Muscle of back (tissue), 11 donors: ENCODE results near the gene IGSF1. TPM values are rescaled to one million over a fixed set of nuclear protein-coding genes. Genes with fewer than 3 reads are reported as not detected.
"Not testable (repeated sequence)": the region's sequence is repeated elsewhere in the genome, so short reads cannot be mapped to it uniquely, and the experiment has no call there.

ENCODE experiments used
- DNase-seq, 3 donors: peaks; one replicate each; pipeline versions ENCODE4 v3.0.0 to v3.0.0-alpha.2; 2013
- polyA plus RNA-seq, 10 donors: library from polyadenylated mRNA; unstranded; fragments of 120-200 nt; gene quantifications; one replicate each; pipeline ENCODE4 v1.2.1, GENCODE V29; 2013; ENCODE audit not compliant: insufficient read length in 10 of 10

Gene IGSF1
- polyA plus RNA-seq, 10 donors = 46.3 to 94.8 (median 75.7) TPM

- DNase-seq = no peak
Observed at GRCh38 chrX:131271826-131272225, 17.3 kb downstream of the IGSF1 start.

GRCh38 chrX:131271274-131271673 lies 17.8 kb downstream of the IGSF1 start:
- DNase-seq = no peak

GRCh38 chrX:131270080-131270479 lies 19.0 kb downstream of the IGSF1 start:
- DNase-seq = no peak

- no peak for DNase-seq
Observed at GRCh38 chrX:131264665-131265064, 24.4 kb downstream of the IGSF1 start.

- no peak for DNase-seq
Observed at GRCh38 chrX:131264053-131264452, 25.1 kb downstream of the IGSF1 start.

- no peak for DNase-seq
Observed at GRCh38 chrX:131262738-131263679, 26.1 kb downstream of the IGSF1 start.

- no peak for DNase-seq
Observed at GRCh38 chrX:131262200-131262599, 26.9 kb downstream of the IGSF1 start.

- DNase-seq = no peak
Observed at GRCh38 chrX:131257367-131257766, 31.7 kb downstream of the IGSF1 start.

- not testable (repeated sequence) for DNase-seq
Observed at GRCh38 chrX:131250984-131251738, 37.9 kb downstream of the IGSF1 start.

GRCh38 chrX:131239057-131239456 lies 50.0 kb downstream of the IGSF1 start:
- DNase-seq = no peak

- no peak for DNase-seq
Observed at GRCh38 chrX:131237363-131237762, 51.7 kb downstream of the IGSF1 start.

- DNase-seq = peak; percentile 27 to 69 (median 33)
Observed at GRCh38 chrX:131235768-131236545, 53.1 kb downstream of the IGSF1 start.

- no peak for DNase-seq
Observed at GRCh38 chrX:131227608-131228007, 61.5 kb downstream of the IGSF1 start.

- no peak for DNase-seq
Observed at GRCh38 chrX:131226591-131226990, 62.5 kb downstream of the IGSF1 start.

GRCh38 chrX:131225078-131225477 lies 64.0 kb downstream of the IGSF1 start:
- DNase-seq = no peak

Other genes with a start within 250 kb of the IGSF1 start
- gene ARHGAP36, start 231.0 kb downstream of the IGSF1 start, polyA plus RNA-seq = 100 to 1,000 TPM; 170 to 599 (median 395) TPM